Hepatocyte (in vitro differentiated cells): ENCODE measurements around the gene UTP25.

Source experiments
- EZH2 ChIP-seq: fragments of 200-600 bp; sonication (generic); IDR thresholded peaks from 2 replicates; pipeline ENCODE4 v1.6.1; 2016; ENCODE audit warnings: antibody characterized with exemption, mild to moderate bottlenecking, borderline replicate concordance
- EZH2phosphoT487 ChIP-seq: fragments of 200-600 bp; sonication (generic); IDR thresholded peaks from one replicate; pipeline ENCODE4 v1.6.1; 2018; ENCODE audit warnings: antibody characterized with exemption, mild to moderate bottlenecking, low read depth, moderate library complexity; ENCODE audit not compliant: unreplicated experiment, severe bottlenecking
- TF ChIP-seq, protein P1 (sequence below): fragments of 200-600 bp; sonication (generic); IDR thresholded peaks from 2 replicates; pipeline ENCODE4 v1.5.1; 2016; ENCODE audit warnings: antibody characterized with exemption, mild to moderate bottlenecking; ENCODE audit not compliant: poor library complexity

DNA sequence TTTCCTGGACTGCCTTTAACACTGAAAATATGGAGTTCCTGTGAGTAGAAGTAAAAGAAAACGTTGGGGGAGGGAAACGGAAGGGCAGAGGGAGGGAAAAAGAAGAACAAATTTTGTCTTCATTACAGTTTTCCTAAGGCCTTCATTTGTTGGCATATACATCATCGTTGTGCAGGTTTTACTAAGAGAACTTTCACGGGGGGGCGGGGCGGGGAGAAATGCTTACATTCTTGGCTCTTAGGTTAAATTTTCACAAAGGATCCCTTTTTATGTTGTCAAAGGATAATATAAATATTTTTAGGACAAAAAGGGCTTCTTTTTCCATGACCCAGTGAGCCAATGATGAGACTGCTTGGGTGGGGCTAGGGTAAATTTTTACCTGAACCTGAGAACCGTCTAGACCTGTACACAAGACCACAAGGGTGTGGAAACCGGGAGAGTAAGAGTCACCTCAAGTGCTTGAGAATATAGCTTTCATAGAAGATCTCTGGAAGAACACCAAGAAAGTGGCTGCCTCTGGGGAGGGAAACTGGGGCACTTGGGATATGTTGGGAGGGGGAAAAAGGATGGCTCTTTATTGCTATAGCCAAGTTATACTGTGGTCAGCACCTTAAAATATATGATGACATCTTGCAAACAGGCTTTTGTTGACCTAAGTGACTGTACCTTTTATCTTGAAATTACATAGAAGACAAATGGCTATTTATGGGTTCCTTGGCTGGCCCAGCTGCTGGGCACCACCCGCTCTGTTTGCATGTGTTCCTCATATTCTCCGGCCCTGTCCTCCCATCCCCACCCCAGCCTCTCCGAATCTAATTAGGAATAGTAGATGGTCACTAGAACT lies 2.0 kb upstream of the UTP25 start:
- TF ChIP-seq, protein P1, sequence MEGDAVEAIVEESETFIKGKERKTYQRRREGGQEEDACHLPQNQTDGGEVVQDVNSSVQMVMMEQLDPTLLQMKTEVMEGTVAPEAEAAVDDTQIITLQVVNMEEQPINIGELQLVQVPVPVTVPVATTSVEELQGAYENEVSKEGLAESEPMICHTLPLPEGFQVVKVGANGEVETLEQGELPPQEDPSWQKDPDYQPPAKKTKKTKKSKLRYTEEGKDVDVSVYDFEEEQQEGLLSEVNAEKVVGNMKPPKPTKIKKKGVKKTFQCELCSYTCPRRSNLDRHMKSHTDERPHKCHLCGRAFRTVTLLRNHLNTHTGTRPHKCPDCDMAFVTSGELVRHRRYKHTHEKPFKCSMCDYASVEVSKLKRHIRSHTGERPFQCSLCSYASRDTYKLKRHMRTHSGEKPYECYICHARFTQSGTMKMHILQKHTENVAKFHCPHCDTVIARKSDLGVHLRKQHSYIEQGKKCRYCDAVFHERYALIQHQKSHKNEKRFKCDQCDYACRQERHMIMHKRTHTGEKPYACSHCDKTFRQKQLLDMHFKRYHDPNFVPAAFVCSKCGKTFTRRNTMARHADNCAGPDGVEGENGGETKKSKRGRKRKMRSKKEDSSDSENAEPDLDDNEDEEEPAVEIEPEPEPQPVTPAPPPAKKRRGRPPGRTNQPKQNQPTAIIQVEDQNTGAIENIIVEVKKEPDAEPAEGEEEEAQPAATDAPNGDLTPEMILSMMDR = no peak
- TF ChIP-seq EZH2 (no peak), EZH2phosphoT487 (no peak)
